Endothelial cell of umbilical vein (primary cell): ENCODE measurements around the gene GPR146. TPM values are rescaled to one million over a fixed set of nuclear protein-coding genes. Genes with fewer than 3 reads are reported as not detected.

ENCODE experiments used
- BruUV-seq: library from RNA; stranded (reverse); fragments of 400-500 nt; replicated peaks from 2 replicates; lab custom pipeline; 2021; lab: Mats Ljungman, UMichigan
- CTCF ChIA-PET: fragments of 300-600, 350-600 bp; sonication (Branson Sonifier 250); formaldehyde crosslinking; loops from one replicate; lab custom pipeline; 2021; ENCODE audit warnings: antibody characterized with exemption, inconsistent platforms; lab: Charles Lee
- POLR2A ChIA-PET: fragments of 300-600, 350-600 bp; sonication (Branson Sonifier 250); formaldehyde crosslinking; loops from one replicate; lab custom pipeline; 2021; ENCODE audit warnings: antibody characterized with exemption, inconsistent platforms; lab: Charles Lee
- DNase-seq: peaks from one replicate; pipeline ENCODE4 v3.0.0-alpha.2; 2011; ENCODE audit warnings: low read depth, low spot score
- FAIRE-seq: peaks from 2 replicates; lab custom pipeline; 2011; peaks lifted over from hg19 to GRCh38; lab: Jason Lieb, UNC
- H2AFZ ChIP-seq: 2 replicates; pipeline ENCODE4 v1.6.0; 2012; ENCODE audit warnings: low read depth, low read length, control low read depth, inconsistent platforms
- H3K27ac ChIP-seq: 2 replicates; pipeline ENCODE4 v1.5.1; 2011; ENCODE audit warnings: low read depth, mild to moderate bottlenecking, control low read depth, low read length, moderate library complexity; ENCODE audit not compliant: insufficient read depth
- H3K27me3 ChIP-seq, 2 experiments: 2 replicates each; pipeline versions ENCODE4 v1.6.0 to v1.6.1; 2011; ENCODE audit warnings: low read length in 2 of 2, mixed read lengths in 1 of 2; ENCODE audit not compliant: control insufficient read depth in 2 of 2, insufficient read depth in 2 of 2
- H3K36me3 ChIP-seq, 2 experiments: 2 replicates in 1 of 2; 3 replicates in 1 of 2; pipeline ENCODE4 v1.5.1; 2011; ENCODE audit warnings: low read length in 2 of 2, mild to moderate bottlenecking in 1 of 2, moderate library complexity in 1 of 2; ENCODE audit not compliant: control insufficient read depth in 2 of 2, insufficient read depth in 2 of 2; ENCODE audit errors: extremely low read depth in 1 of 2
- H3K4me1 ChIP-seq: 3 replicates; pipeline ENCODE4 v1.5.1; 2011; ENCODE audit warnings: mild to moderate bottlenecking, low read length; ENCODE audit not compliant: control insufficient read depth, insufficient read depth; ENCODE audit errors: extremely low read depth
- H3K4me2 ChIP-seq: 2 replicates; pipeline ENCODE4 v1.6.1; 2011; ENCODE audit warnings: low read length, control low read depth, mixed read lengths; ENCODE audit not compliant: insufficient read depth
- H3K4me3 ChIP-seq, 3 experiments: fragments of 200-600 bp in 1 of 3; sonication (generic), shearing (Covaris generic) in 1 of 3; replicated peaks in 1 of 3; 2 replicates each; pipeline ENCODE4 v1.5.1; 2011 to 2016; ENCODE audit warnings: control low read depth in 3 of 3, low read length in 3 of 3, mild to moderate bottlenecking in 2 of 3, inconsistent platforms in 1 of 3, low read depth in 1 of 3, moderate library complexity in 1 of 3; ENCODE audit not compliant: insufficient read depth in 1 of 3
- H3K79me2 ChIP-seq: 2 replicates; pipeline ENCODE4 v1.6.0; 2012; ENCODE audit warnings: low read length, inconsistent platforms; ENCODE audit not compliant: control insufficient read depth, insufficient read depth
- H3K9ac ChIP-seq: replicated peaks from 2 replicates; pipeline ENCODE3; 2011; ENCODE audit warnings: low read length, control low read depth; ENCODE audit not compliant: insufficient read depth; ENCODE audit errors: extremely low read depth
- H3K9me1 ChIP-seq: replicated peaks from 3 replicates; pipeline ENCODE4 v1.6.0; 2011; ENCODE audit warnings: mild to moderate bottlenecking, low read length; ENCODE audit not compliant: control insufficient read depth, insufficient read depth; ENCODE audit errors: extremely low read depth
- H3K9me3 ChIP-seq: replicated peaks from 2 replicates; pipeline ENCODE4 v1.5.1; 2012; ENCODE audit warnings: low read length, inconsistent platforms; ENCODE audit not compliant: control insufficient read depth, insufficient read depth
- H4K20me1 ChIP-seq: replicated peaks from 2 replicates; pipeline ENCODE3; 2011; ENCODE audit warnings: mild to moderate bottlenecking, low read length; ENCODE audit not compliant: control insufficient read depth, insufficient read depth; ENCODE audit errors: extremely low read depth
- CTCF ChIP-seq, 2 donors: IDR thresholded peaks; 1 replicate in 1 of 2; 2 replicates in 1 of 2; pipeline ENCODE4 v1.5.1; 2011; ENCODE audit warnings: low read length in 2 of 2, mild to moderate bottlenecking in 2 of 2, moderate library complexity in 2 of 2, control low read depth in 1 of 2, inconsistent platforms in 1 of 2, low read depth in 1 of 2; ENCODE audit not compliant: insufficient read depth in 1 of 2; ENCODE audit errors: extremely low read depth in 1 of 2
- EZH2 ChIP-seq: IDR thresholded peaks from 2 replicates; pipeline ENCODE4 v1.6.1; 2012; ENCODE audit warnings: borderline replicate concordance, low read depth, mild to moderate bottlenecking, moderate library complexity, low read length, inconsistent platforms; ENCODE audit not compliant: severe bottlenecking
- FOS ChIP-seq: IDR thresholded peaks from 2 replicates; pipeline ENCODE4 v1.6.1; 2011; ENCODE audit warnings: mild to moderate bottlenecking, low read length, moderate library complexity, borderline replicate concordance; ENCODE audit not compliant: insufficient read depth
- GATA2 ChIP-seq: IDR thresholded peaks from 2 replicates; pipeline ENCODE4 v1.7.0; 2011; ENCODE audit warnings: low read depth, mild to moderate bottlenecking, moderate library complexity, mixed read lengths, low read length; ENCODE audit not compliant: insufficient read length, insufficient read depth
- JUN ChIP-seq: IDR thresholded peaks from 2 replicates; pipeline ENCODE4 v1.6.1; 2011; ENCODE audit warnings: borderline replicate concordance, low read depth; ENCODE audit not compliant: insufficient read length, insufficient read depth
- MAX ChIP-seq: IDR thresholded peaks from 2 replicates; pipeline ENCODE4 v1.6.1; 2011; ENCODE audit not compliant: insufficient read depth, insufficient read length
- MYC ChIP-seq: IDR thresholded peaks from one replicate; pipeline ENCODE4 v1.6.1; 2011; ENCODE audit warnings: mild to moderate bottlenecking, low read depth, low read length
- POLR2A ChIP-seq: IDR thresholded peaks from 2 replicates; pipeline ENCODE4 v1.6.1; 2012; ENCODE audit warnings: low read depth, mild to moderate bottlenecking, control low read depth, low read length
- POLR2AphosphoS5 ChIP-seq: IDR thresholded peaks from 2 replicates; pipeline ENCODE4 v1.6.1; 2012; ENCODE audit warnings: low read depth, mild to moderate bottlenecking, control low read depth, low read length, moderate library complexity; ENCODE audit not compliant: insufficient read depth
- dilution Hi-C: fragments of 300-500 bp; cut with MboI; formaldehyde crosslinking; loops from one replicate; pipeline ENCODE4 v1.15.0; 2019; ENCODE audit warnings: low sequenced_read_pairs; ENCODE audit not compliant: extremely low pct_ligation_motif_present
- intact Hi-C: fragments of 100-400 bp; cut with micrococcal nuclease; formaldehyde crosslinking; loops from one replicate; pipeline ENCODE4 v1.10.0; 2022
- polyA plus RNA-seq, 4 experiments: library from polyadenylated mRNA; depleted of rRNA in 3 of 4; stranded (reverse) in 3 of 4; unstranded in 1 of 4; fragments of >200 nt; gene quantifications; 2 replicates each; pipeline versions ENCODE4 v1.2.1 to v1.2.3, GENCODE V29; 2011 to 2012; ENCODE audit warnings: missing spikeins in 1 of 4
- total RNA-seq: library from RNA; stranded (reverse); gene quantifications from 2 replicates; pipeline ENCODE4 v1.2.3, GENCODE V29; 2021

GPR146 gene
- total and polyA plus RNA-seq, 2 donors (not counting 3 experiments of a cell fraction or from before 2014, with no cell fraction given), result 18.5 to 44.8 TPM

- Histone ChIP-seq H3K4me1 (peaks cover under 1% of the 10 kb centered on the region), H4K20me1 (no peaks in the 10 kb centered on the region), H3K4me3 (no peak overlapping the region), H3K36me3 (peaks cover 0 to 7% of the 10 kb centered on the region in 2 experiments), H3K4me2 (no peak overlapping the region), H3K9me1 (no peaks in the 10 kb centered on the region), H3K9me3 (no peaks in the 10 kb centered on the region), H2AFZ (no peak overlapping the region), H3K79me2 (peaks cover 21% of the 10 kb centered on the region), H3K27me3 (no peaks in the 10 kb centered on the region), H3K27ac (no peak overlapping the region), H3K9ac (no peak overlapping the region)
- intact Hi-C loops (no loop called here), dilution Hi-C loops (no loop called here)
- POLR2A ChIA-PET, result no interaction called here
- no peak for DNase-seq
- no peak for FAIRE-seq
- no TSS peak for BruUV-seq
- CTCF ChIA-PET, result interaction anchor here (2.0 to 5.5 kb wide), 2 partner anchors 29 to 44 kb away, joined by 8 to 46 read pairs; no protein-coding TSS in a partner anchor
- no peak for TF ChIP-seq GATA2
- TF ChIP-seq POLR2A, result no peak
- TF ChIP-seq CTCF (IDR thresholded peaks at IDR 0.05; ENCODE audit: extremely low read depth in 1 of 2, insufficient read depth in 1 of 2, low read depth in 1 of 2, low read length in 2 of 2), result no peak
- TF ChIP-seq EZH2, result no peak
- TF ChIP-seq FOS, result no peak
- no peak for TF ChIP-seq JUN
- TF ChIP-seq MAX, result no peak
- no peak for TF ChIP-seq MYC
- TF ChIP-seq POLR2AphosphoS5, result no peak
Observed at GRCh38 chr7:1021931-1022330, 22.4 kb upstream of the GPR146 start.
